HG02870 (cell line): ENCODE measurements around the gene BRICD5.
A peak's percentile ranks its signal among the peaks of the same experiment; 100 is the strongest.
"Not testable (repeated sequence)": the region's sequence is repeated elsewhere in the genome, so short reads cannot be mapped to it uniquely, and the experiment has no call there.

Source experiments
- ATAC-seq: cut with Tn5 transposase; IDR thresholded peaks from one replicate; pipeline ENCODE4 v1.9.1; 2021; ENCODE audit warnings: mild to moderate bottlenecking, moderate library complexity; ENCODE audit not compliant: unreplicated experiment

The BRICD5 gene

DNA sequence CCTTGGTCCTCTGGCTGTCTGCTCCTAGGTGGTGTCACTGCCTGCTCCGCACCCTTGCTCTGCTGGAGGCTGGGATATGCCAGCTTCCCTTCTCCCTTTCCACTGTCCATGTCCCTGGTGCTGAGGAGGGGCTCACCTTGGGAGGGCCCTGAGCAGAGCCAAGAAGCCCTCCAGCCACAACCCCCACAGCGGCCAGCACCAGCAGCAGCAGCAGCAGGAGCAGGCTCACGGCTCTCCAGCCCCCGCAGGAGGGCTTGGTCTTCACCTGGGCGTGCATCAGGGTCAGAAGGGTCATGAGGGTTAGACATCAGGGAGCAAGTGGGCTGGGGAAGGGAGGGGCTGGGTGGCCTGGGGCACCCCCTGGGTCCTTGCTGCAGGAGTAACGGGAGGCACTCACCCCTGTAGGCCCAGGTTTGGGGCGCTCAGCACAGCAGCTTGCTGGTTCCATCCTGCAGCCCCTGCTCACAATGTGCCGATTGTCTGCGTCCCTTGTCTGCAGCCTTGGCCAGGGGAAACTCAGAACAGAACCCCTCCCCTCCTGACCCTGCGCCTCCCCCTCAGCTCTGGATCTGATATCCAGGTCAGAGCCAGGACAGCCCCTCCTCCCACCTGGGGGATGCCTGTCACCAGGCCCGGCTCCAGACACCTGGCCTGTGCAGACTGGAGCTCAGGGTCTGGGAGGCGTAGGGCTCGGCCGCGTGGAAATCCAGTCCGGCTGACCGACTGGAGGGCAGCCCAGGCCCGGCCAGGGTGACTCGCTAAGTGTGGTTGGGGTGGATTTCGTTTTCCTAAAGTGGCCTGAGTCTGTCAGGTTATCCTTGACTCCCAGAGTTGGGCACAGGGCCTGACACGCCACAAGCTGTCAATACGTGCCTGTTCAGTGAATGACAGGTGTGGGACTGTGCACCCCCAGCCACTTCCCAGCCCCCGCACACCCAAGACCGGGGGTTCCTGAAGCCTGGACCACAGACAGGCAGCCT lies at the start of gene BRICD5:
Gene BRICD5, minus strand, starts transcription at position 478 of the 980 bp plus-strand sequence. Its CDS starts 30 bp downstream, at position 448.
- ATAC-seq, result no peak

DNA sequence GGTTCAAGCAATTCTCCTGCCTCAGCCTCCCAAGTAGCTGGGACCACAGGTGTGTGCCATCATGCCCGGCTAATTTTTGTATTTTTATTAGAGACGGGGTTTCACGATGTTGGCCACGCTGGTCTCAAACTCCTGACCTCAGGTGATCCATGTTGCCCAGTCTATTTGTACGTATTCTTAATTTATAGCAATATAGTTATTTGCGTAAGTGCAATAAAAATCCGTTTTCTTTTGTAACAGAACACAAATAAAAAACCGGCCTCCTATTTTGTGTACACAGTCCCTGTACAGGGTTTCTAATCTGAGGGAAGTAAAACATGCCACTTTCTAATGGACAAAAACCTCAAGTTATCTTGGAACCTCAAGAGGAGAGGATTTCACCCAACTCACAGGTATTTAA lies 49.6 kb upstream of the BRICD5 start:
- no peak for ATAC-seq

DNA sequence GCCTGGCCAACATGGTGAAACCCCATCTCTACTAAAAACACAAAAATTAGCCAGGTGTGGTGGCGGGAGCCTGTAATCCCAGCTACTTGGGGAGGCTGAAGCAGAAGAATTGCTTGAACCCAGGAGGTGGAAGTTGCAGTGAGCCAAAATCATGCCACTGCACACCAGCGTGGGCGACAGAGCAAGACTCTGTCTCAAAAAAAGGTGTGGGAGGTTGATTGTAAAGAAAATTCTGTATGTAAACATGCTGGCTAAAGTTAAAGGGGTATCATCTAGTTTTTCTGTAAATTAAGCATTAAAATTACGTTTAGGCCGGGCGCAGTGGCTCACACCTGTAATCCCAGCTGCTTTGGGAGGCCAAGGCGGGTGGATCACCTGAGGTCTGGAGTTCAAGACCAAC lies 47.9 kb upstream of the BRICD5 start:
- not testable (repeated sequence) for ATAC-seq

DNA sequence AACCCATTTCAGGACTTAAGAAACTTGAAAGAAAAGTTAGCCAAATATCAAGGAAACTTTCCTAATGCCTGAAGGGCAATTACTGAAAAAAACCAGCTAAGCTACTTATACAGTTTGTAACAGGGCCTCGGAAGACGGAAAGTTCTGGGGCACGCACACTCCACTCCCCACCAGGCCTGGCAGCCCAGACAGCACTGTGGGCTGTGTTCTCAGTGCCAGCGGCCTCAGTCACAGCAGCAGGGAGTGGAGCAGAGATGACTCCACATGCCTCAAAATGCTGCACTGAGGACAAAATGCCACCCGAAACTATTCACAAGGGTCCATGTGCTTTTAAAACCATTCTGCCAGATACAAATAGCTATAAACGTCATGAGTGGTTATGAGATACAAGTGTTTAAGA lies 47.1 kb upstream of the BRICD5 start:
- ATAC-seq, result no peak

DNA sequence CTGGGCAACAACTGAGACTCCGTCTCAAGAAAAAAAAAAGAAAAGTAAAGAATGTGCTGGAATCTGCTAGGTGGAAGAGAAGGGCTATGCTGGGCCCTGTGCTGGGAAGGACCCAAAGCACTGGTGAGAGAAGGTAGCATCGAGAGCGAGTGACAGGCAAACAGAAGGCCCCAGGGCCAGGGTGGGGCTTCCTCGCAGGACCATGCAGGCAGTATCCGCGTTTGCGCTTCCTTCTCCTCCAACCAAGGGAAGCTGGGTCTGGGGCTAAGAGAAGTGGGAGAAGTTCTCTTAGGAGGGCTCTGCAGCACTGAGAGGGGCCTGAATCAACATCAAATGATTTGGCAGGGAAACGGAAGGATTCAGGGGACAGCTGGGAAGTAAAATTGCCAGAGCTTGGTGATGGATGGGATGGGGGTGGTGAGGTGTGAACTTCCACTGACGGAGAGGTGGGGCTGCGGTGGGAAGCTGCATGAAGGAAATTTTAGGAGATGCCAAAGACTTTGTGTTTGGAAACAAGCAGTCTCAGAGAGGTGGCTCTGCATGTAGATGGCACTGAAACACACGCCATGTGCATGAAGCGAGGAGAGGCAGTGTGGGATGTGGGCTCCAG lies 46.0 kb upstream of the BRICD5 start:
- ATAC-seq, result no peak

DNA sequence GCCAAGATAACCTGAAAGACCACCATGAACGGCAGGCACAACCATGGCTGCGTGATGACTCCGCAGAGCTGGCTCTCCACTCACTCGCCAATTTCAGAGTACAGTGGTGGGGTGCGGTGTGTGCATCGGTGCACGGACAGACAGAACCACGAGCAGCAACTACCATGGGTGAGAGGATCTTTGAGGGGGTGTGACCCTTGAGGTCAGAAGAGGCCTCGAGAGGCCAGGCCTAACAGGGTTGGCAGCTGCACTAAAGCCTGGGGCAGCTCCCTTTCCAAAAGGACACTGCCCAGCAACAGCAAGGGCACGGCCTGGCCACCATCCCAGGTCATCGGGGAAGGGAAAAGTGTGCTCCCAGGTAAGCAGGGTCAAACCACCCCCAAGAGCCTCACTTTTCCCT lies 42.6 kb upstream of the BRICD5 start:
- no peak for ATAC-seq

DNA sequence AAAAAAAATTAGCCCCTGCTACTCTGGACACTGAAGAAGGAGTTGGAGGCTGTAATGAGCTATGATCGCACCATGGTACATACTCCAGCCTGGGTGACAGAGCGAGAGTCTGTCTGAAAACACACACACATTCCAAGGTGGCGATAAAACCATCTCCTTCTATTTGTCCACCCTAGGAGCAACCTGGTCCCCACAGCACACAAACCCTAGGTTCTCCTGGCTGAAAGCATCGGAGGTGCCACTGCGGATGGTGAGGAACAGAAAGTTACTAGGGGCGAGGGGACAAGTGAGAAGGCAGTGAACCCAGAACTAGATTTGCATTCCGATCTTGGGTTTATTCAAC lies 42.1 kb upstream of the BRICD5 start:
- ATAC-seq, result no peak

DNA sequence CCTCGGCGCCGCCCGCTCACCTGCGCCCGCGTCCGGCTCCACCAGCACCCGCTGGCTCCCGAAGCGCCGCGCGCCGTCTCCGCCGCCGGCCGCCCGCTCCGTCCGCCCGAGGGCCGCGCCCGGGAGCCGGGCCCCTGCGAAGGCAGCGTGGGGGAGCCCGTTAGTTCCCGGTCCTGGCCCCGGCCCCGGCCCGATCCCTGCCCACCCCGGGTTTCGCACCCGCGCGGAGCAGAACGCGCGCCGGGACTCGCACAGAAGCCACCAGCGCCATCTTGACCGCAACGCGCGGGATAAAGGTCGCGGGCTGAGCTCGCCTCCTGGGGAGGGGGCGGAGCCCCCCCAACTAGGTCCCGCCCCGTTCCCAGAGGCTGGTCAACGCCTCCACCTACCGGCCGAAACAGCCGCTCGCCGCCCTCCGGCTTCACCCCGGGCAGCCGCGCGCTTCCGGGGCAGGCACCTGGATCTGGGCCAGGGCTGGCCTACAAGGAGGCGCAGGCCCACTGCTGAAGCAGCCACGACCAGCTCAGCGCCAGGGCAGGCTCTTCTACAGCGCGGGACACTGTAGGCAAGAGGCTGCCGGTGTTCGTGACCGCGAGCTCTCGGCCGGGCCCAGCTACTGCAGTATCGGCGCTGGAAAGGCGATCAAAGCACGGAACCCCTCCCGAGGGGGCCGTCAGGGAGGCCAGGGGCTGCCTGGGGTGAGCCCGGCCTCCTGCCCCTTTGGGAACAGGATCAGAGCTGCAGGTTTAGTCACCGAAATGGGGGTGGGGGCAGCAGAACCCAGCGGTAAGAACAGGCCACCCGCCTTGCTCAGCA lies 40.8 kb upstream of the BRICD5 start, which contains the start of gene ECI1:
Gene ECI1, minus strand, starts transcription at position 292 of the 816 bp plus-strand sequence. Its CDS starts 21 bp downstream, at position 271.
- ATAC-seq, result peak; percentile 83

DNA sequence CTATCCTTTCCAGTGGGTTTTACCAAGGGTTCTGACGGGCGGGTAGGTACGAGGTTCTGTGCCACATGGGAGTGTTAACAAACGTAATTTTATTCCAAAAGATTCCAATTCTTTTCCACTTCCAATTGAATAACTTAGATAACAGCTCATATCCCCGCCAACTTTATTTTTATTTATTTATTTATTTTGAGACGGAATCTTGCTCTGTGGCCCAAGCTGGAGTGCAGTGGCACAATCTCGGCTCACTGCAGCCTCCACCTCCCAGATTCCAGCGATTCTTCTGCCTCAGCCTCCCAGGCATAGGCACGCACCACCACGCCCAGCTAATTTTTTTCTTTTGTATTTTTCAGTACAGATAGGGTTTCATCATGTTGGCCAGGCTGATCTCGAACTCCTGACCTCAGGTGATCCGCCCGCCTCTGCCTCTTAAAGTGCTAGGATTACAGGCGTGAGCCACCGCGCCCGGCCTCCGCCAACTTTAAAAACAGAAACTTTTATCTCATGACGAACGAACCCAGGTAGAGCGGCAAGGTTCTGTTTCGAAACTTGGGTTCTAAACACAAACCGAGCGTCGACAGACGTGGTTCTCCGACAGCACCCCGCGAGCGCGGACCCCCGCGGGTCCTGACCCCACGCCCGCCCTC lies 40.1 kb upstream of the BRICD5 start:
- ATAC-seq, result peak; percentile 5

DNA sequence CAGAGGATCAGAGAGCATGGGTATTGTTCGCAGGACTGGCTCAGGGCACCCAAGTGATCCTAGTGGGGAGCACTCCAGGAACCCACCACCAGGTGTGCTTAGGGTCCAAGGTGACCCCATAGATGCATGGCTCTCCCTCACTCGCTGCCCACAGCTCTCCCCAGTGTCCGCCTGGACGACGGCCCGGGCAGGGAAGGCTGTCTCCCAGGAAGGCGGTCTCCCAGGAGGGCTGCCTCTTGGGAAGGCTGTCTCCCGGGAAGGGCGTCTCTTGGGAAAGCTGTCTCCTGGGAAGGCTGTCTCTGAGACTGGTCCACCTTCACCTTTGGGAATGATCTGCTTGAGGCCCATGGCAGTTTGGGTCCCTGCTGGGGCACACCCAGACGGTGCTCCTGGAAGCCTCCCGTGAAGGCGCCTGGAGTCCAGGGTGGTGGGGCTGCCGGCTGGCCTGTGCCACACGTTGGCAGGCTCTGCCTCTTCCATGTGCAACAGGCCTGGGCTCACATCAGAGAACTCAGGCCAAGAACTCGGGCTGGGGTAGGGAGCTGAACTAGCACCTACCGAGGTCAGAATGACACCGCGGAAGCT lies 35.7 kb upstream of the BRICD5 start:
- ATAC-seq, result no peak

DNA sequence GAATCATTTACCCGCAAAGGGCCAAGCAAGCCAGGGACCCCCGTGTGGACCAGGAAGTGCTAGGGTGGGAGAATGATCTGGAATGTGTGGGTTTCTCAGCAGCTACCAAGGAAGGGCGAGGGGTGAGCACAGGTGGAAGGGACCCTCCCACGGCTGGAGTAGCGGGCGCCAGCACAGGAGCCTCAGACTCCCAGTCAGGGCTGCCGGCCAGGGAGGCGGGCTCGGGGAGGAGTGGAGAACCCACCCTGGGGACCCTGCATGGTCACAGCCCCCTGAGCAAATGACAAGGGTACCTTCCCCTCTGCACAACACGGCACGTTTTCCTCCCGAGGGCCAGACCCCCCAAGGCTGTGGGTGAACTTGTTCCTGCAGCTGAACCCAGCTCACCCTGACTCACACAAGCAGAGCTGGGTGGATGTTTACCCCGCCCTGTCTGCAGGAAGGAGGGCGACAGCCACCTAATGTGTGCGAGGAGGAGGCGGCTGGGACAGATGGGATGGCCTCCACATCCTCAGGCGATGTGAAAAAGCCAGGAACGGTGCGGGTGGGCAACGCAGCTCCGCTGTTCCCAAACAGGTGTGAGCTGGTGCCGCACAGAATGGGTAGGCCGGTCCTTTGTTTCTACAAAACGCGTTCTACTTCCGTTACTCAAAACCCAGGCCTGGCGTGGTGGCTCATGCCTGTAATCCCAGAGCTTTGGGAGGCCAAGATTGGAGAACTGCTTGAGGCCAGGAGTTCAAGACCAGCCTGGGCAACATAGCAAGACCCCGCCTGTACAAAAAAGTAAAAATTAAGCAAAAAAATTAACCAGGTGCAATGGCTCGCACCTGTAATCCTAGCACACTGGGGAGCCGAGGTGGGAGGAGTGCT lies 34.5 kb upstream of the BRICD5 start:
- no peak for ATAC-seq

DNA sequence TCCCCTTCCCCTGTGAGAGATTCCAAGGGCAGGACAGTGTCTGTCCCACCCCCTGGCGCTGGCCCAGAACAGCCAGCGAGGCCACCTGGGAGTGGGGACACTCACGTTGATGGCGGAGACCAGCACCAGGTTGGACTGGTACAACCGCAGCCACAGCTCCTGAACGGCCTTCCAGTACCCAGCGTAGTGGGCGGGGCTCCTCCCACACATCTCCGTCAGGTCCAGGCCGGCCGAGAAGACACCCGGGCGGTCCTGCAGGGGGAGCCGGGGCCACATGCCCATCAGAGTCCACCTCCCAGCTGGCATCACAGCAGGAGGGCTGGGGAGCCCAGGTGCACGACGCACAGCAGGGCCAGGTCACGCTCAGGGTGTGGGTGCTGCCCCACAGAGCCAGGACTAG lies 33.6 kb upstream of the BRICD5 start:
- no peak for ATAC-seq

DNA sequence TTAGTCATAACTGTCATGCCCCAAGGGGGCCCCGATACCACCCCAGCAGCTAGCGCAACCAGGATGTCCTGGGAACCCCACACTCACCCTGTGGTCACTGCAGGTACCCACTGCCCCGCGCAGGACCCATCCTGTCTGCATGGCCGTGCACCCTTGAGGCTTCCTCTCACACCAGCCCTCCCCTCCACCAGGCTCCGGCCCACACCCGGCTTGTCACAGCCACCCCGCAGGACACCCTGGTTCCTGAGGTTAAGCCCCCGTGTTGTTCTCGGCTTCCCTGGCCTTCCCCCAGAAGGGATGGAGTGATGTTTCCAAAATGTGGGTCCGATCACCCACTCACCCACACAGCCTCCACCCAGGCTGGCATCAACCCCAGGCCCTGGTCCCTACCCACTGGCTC lies 33.1 kb upstream of the BRICD5 start:
- ATAC-seq, result no peak

DNA sequence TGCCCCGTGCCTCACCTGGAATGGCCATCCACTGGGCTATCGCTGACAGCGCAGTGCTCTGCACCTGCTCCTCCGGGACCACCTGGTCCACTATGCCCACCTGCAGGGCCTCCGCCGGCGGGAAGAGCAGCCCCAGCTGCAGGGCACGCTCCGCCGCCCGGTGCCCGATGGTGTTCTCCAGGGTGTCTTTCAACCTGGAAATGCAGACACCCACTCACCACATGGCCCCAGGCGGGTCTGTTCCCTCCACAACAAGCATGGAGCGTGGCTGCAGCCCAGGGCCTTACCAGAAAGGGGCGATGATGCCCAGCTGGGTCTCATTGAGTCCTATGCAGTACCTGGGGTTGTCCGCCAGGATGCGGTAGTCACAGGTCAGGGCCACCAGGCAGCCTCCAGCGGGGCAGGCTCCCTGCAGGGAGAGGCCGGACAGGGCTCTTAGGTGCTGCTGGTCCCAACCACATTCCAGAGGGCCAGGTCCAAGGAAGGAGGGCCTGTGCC lies 32.4 kb upstream of the BRICD5 start:
- ATAC-seq, result no peak

DNA sequence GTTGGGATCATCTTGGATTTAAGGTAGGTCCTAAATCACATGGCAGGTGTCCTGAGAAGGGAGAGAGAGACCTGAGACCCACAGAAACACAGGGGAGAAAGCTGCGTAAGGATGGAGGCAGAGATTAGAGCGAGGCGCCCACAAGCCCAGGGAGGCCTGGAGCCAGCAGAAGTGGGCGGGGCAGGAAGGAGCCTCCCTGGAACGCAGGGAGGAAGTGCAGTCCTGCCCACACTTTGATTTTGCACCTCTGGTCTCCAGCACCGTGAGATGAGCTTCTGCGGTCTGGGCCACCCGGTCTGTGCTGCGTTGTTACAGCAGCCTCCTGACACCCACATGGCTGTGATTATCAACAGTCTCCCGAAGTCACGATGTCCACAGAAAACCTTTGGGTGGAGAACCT lies 31.9 kb upstream of the BRICD5 start:
- ATAC-seq, result no peak

DNA sequence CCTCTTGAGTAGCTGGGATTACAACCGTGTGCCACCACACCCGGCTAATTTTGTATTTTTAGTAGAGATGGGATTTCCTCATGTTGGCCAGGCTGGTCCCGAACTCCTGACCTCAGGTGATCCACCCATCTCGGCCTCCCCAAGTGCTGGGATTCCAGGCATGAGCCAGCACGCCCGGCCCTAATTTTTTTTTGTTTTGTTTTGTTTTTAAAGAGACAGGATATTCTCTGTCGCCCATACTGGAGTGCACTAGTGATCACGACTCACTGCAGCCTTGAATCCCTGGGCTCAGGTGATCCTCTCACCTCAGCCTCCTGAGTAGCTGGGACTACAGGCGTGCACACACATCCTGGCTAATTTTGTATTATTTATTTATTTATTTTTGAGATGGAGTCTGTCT lies 29.7 kb upstream of the BRICD5 start:
- ATAC-seq, result not testable (repeated sequence)

DNA sequence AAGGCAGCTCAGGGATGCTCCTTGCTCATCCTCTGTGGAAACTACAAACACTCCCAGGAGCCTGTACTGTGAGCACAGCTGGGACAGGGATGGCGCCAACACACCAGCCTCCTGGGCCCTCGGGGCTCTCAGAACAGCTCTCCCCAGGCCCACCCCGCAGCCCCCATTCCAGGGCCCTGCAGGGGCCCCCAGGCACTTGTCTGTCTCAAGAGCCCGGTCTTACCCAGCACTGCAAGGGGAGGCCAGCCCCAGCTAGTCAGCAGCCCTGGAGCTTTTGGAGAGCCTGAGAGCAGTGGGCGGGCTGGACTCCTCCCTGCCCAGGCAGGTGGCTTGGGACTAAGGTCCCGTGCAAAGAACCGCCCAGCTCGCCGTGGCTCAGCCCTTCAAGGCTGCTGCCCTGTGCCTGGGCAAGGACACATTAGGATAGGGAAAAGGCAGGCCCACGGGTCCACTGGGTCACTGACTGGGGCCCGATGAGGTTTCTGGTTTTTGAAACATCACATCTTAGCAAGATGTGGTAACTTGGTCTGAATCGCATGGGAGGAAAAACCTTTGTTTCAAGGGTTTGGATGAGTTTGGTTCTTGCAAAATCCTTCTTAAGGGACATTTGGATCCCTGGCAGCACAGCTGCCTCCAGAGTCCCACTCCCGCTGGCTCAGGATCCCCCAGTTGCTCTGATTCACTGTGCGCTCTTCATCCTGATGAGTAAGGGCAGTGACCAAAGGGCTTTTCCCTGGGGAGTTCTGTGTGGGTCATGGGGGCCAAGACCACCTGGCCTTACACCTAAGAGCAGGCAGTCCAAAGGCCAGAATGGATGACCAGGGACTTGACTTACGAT lies 28.4 kb upstream of the BRICD5 start:
- no peak for ATAC-seq

DNA sequence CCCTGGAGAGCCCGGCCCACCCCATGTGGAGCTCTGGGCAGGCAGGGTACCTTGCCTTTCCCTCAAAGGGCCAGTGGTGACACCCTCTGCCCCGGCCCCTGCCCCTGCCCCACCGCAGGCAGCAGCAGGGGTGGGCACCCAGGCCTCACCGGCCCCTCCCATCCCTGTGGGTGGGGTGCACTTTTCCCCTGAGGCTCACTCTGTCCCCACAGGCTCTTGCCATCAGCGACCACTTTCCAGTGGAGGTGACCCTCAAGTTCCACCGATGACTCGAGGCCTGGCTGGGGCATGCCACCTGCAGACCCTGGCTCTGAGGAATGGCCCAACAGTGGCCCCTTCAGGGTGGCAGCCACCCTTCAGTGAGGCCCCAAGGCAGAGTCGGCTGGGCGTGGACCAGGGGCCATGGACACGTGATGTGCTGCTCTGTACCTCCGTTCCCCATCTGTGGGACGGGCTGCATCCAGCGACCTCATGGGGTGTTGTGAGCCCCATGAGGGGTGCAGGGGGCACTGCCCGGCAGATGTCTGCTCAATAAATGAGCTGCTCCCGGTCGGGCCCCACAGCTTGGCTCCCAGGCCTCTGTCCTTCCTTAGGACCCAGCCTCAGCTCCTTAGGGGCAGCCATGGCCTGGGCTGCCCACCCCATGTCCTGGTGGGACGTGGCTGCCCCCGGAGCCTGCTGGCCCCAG lies 27.6 kb upstream of the BRICD5 start:
- ATAC-seq, result no peak
